Thymus (tissue), 2 donors: Measurements from ENCODE around the gene ZCRB1. TPM values are rescaled to one million over a fixed set of nuclear protein-coding genes. Genes with fewer than 3 reads are reported as not detected.

Experiments
- polyA plus RNA-seq: library from polyadenylated mRNA; stranded (reverse); fragments of 200-250 nt; gene quantifications from one replicate; pipeline ENCODE4 v1.2.3, GENCODE V29; 2013
- total RNA-seq: library from RNA; stranded (reverse); fragments of 120-200 nt; gene quantifications from one replicate; pipeline ENCODE4 v1.2.4, GENCODE V29; 2013
- donor health status: healthy.

The ZCRB1 gene
- total and polyA plus RNA-seq, 2 donors: 55.2 to 63.6 TPM

Other genes starting within 250 kb of the ZCRB1 start
- gene GXYLT1, start 181.2 kb downstream of the ZCRB1 start, total RNA-seq: 5.2 TPM
- gene GXYLT1, start 181.2 kb downstream of the ZCRB1 start, polyA plus RNA-seq: 3.7 TPM
- gene YAF2, start 87.8 kb downstream of the ZCRB1 start, total RNA-seq: 24.9 TPM
- gene YAF2, start 87.8 kb downstream of the ZCRB1 start, polyA plus RNA-seq: 28.3 TPM
- 64.5 TPM for gene PPHLN1, start 73 bp upstream of the ZCRB1 start, total RNA-seq
- 60.7 TPM for gene PPHLN1, start 73 bp upstream of the ZCRB1 start, polyA plus RNA-seq